H9 (cell line): Measurements from ENCODE around the gene TCF7L2. TPM values are rescaled to one million over a fixed set of nuclear protein-coding genes. Genes with fewer than 3 reads are reported as not detected.

Source experiments
- DNase-seq: peaks from one replicate; pipeline ENCODE4 v3.0.0-alpha.2; 2017
- H2AFZ ChIP-seq: one replicate; pipeline ENCODE4 v1.6.1; 2013; ENCODE audit warnings: mild to moderate bottlenecking, low read length, control low read depth, moderate library complexity
- H2AK5ac ChIP-seq: 2 replicates; pipeline ENCODE4 v1.6.1; 2013; ENCODE audit warnings: low read length, control low read depth, mixed read lengths; ENCODE audit not compliant: insufficient read length
- H2BK120ac ChIP-seq: one replicate; pipeline ENCODE4 v1.6.1; 2013; ENCODE audit warnings: low read depth, mild to moderate bottlenecking, low read length, control low read depth, inconsistent platforms; ENCODE audit not compliant: poor library complexity, severe bottlenecking
- H2BK12ac ChIP-seq: 2 replicates; pipeline ENCODE4 v1.6.1; 2013; ENCODE audit warnings: low read length, control low read depth, mixed read lengths, low read depth; ENCODE audit not compliant: insufficient read length
- H2BK15ac ChIP-seq: 2 replicates; pipeline ENCODE4 v1.6.1; 2013; ENCODE audit warnings: low read depth, low read length, control low read depth
- H2BK20ac ChIP-seq: one replicate; pipeline ENCODE4 v1.6.1; 2013; ENCODE audit warnings: low read depth, mild to moderate bottlenecking, low read length, control low read depth, inconsistent platforms; ENCODE audit not compliant: poor library complexity, severe bottlenecking
- H2BK5ac ChIP-seq: 2 replicates; pipeline ENCODE4 v1.6.1; 2013; ENCODE audit warnings: low read length, control low read depth, mixed read lengths; ENCODE audit not compliant: insufficient read length
- H3K14ac ChIP-seq: 2 replicates; pipeline ENCODE4 v1.6.1; 2013; ENCODE audit warnings: low read length, control low read depth; ENCODE audit not compliant: insufficient read depth
- H3K18ac ChIP-seq: 2 replicates; pipeline ENCODE4 v1.6.1; 2013; ENCODE audit warnings: low read depth, mild to moderate bottlenecking, mixed read lengths, low read length, control low read depth; ENCODE audit not compliant: insufficient read length
- H3K23ac ChIP-seq: 2 replicates; pipeline ENCODE4 v1.6.1; 2013; ENCODE audit warnings: low read length, control low read depth, mixed read lengths, low read depth; ENCODE audit not compliant: insufficient read length
- H3K23me2 ChIP-seq: 2 replicates; pipeline ENCODE4 v1.6.1; 2013; ENCODE audit warnings: low read depth, mild to moderate bottlenecking, mixed read lengths, low read length, control low read depth; ENCODE audit not compliant: insufficient read length, poor library complexity, severe bottlenecking
- H3K27ac ChIP-seq: 2 replicates; pipeline ENCODE4 v1.5.1; 2013; ENCODE audit warnings: low read length, control low read depth, mixed read lengths, low read depth; ENCODE audit not compliant: insufficient read length
- H3K27me3 ChIP-seq: 2 replicates; pipeline ENCODE4 v1.6.1; 2013; ENCODE audit warnings: low read length, control low read depth, inconsistent platforms; ENCODE audit not compliant: insufficient read depth
- H3K4ac ChIP-seq: 2 replicates; pipeline ENCODE4 v1.6.1; 2013; ENCODE audit warnings: low read depth, mild to moderate bottlenecking, control low read depth, inconsistent platforms, low read length, moderate library complexity
- H3K4me1 ChIP-seq: 2 replicates; pipeline ENCODE4 v1.6.1; 2013; ENCODE audit warnings: low read length, control low read depth, inconsistent platforms; ENCODE audit not compliant: insufficient read depth
- H3K4me2 ChIP-seq: 2 replicates; pipeline ENCODE4 v1.6.1; 2013; ENCODE audit warnings: low read length, control low read depth, mixed read lengths; ENCODE audit not compliant: insufficient read length, insufficient read depth
- H3K56ac ChIP-seq: 2 replicates; pipeline ENCODE4 v1.6.1; 2013; ENCODE audit warnings: low read depth, mild to moderate bottlenecking, mixed read lengths, low read length, control low read depth; ENCODE audit not compliant: insufficient read length
- H3K79me1 ChIP-seq: 2 replicates; pipeline ENCODE4 v1.6.1; 2013; ENCODE audit warnings: low read depth, mild to moderate bottlenecking, moderate library complexity, low read length, control low read depth, inconsistent platforms; ENCODE audit not compliant: insufficient read depth, poor library complexity, severe bottlenecking
- H3K79me2 ChIP-seq: 2 replicates; pipeline ENCODE4 v1.6.1; 2013; ENCODE audit warnings: low read length, control low read depth, inconsistent platforms; ENCODE audit not compliant: insufficient read depth
- H3K9ac ChIP-seq: 2 replicates; pipeline ENCODE4 v1.6.1; 2013; ENCODE audit warnings: low read length, control low read depth, mixed read lengths; ENCODE audit not compliant: insufficient read length; ENCODE audit errors: extremely low read depth
- H3K9me3 ChIP-seq: one replicate; pipeline ENCODE4 v1.6.1; 2013; ENCODE audit warnings: low read depth, low read length, inconsistent platforms; ENCODE audit not compliant: control insufficient read depth
- H3T11ph ChIP-seq: one replicate; pipeline ENCODE4 v1.6.1; 2013; ENCODE audit warnings: mild to moderate bottlenecking, low read length, control low read depth, inconsistent platforms
- H4K20me1 ChIP-seq: one replicate; pipeline ENCODE4 v1.6.1; 2013; ENCODE audit not compliant: control insufficient read depth, insufficient read length, insufficient read depth
- H4K5ac ChIP-seq: 2 replicates; pipeline ENCODE4 v1.6.1; 2013; ENCODE audit warnings: low read depth, mild to moderate bottlenecking, mixed read lengths, low read length, control low read depth; ENCODE audit not compliant: insufficient read length
- H4K8ac ChIP-seq: replicated peaks from 2 replicates; pipeline ENCODE4 v1.6.1; 2013; ENCODE audit warnings: low read length, control low read depth, mixed read lengths, low read depth; ENCODE audit not compliant: insufficient read length
- H4K91ac ChIP-seq: 2 replicates; pipeline ENCODE4 v1.6.1; 2013; ENCODE audit warnings: low read depth, mild to moderate bottlenecking, moderate library complexity, mixed read lengths, low read length, control low read depth; ENCODE audit not compliant: insufficient read length
- H3K27ac Mint-ChIP-seq, 3 experiments: 2 replicates in 2 of 3; 3 replicates in 1 of 3; pipeline ENCODE4 v1.8.0; 2020 to 2021; ENCODE audit warnings: mixed read lengths in 3 of 3, mild to moderate bottlenecking in 1 of 3, moderate library complexity in 1 of 3
- H3K27me3 Mint-ChIP-seq: 2 replicates; pipeline ENCODE4 v1.8.0; 2021; ENCODE audit warnings: low read depth, mild to moderate bottlenecking, moderate library complexity, mixed read lengths
- H3K36me3 Mint-ChIP-seq, 3 experiments: 2 replicates in 2 of 3; 3 replicates in 1 of 3; pipeline ENCODE4 v1.8.0; 2020 to 2021; ENCODE audit warnings: low read depth in 3 of 3, mixed read lengths in 3 of 3; ENCODE audit not compliant: insufficient read depth in 1 of 3
- H3K4me1 Mint-ChIP-seq, 2 experiments: 2 replicates each; pipeline ENCODE4 v1.8.0; 2020; ENCODE audit warnings: mixed read lengths in 2 of 2
- H3K4me3 Mint-ChIP-seq, 2 experiments: 2 replicates in 1 of 2; 3 replicates in 1 of 2; pipeline ENCODE4 v1.8.0; 2020 to 2021; ENCODE audit warnings: mild to moderate bottlenecking in 2 of 2, mixed read lengths in 2 of 2, moderate library complexity in 1 of 2
- H3K9me3 Mint-ChIP-seq, 2 experiments: 2 replicates in 1 of 2; 3 replicates in 1 of 2; pipeline ENCODE4 v1.8.0; 2020; ENCODE audit warnings: mild to moderate bottlenecking in 2 of 2, mixed read lengths in 2 of 2, moderate library complexity in 1 of 2
- CTCF ChIP-seq: fragments of 200-600 bp; sonication (generic); conservative IDR thresholded peaks from 3 replicates; pipeline ENCODE4 v1.8.0; 2021; ENCODE audit warnings: antibody characterized with exemption, mild to moderate bottlenecking
- WGBS: extraction: QIAGEN DNeasy Blood & Tissue Kit; methylation state at CpG from one replicate; pipeline ENCODE4 v1.1.7; 2013; ENCODE audit warnings: missing lambda C conversion rate, low lambda C conversion rate, mixed read lengths; ENCODE audit not compliant: insufficient read length; ENCODE audit errors: extremely low coverage; 5-methylcytosine and 5-hydroxymethylcytosine counted together
- total RNA-seq: library from RNA; stranded (reverse); gene quantifications from 2 replicates; pipeline ENCODE4 v1.2.1, GENCODE V29; 2021

TCF7L2 gene
- total RNA-seq, 1 experiment from 2014 or later, result 71.1 TPM

GRCh38 chr10:113118882-113119281 is 168.8 kb downstream of the TCF7L2 start:
- Histone ChIP-seq H4K5ac (no peak overlapping the region), H3K14ac (no peak overlapping the region), H3K56ac (no peak overlapping the region), H3K79me1 (peaks cover 11% of the 10 kb centered on the region), H2BK20ac (no peak overlapping the region), H3K9me3 (no peaks in the 10 kb centered on the region), H2AFZ (no peak overlapping the region), H4K91ac (no peak overlapping the region), H3K9ac (no peak overlapping the region), H3K18ac (no peak overlapping the region), H3T11ph (no peak overlapping the region), H3K23me2 (no peaks in the 10 kb centered on the region), H3K27me3 (no peaks in the 10 kb centered on the region), H2BK12ac (no peak overlapping the region), H3K4me2 (no peak overlapping the region), H3K4ac (no peak overlapping the region), H4K20me1 (no peaks in the 10 kb centered on the region), H3K79me2 (peaks cover 8% of the 10 kb centered on the region; the same call in 1 of the 2 replicates), H2BK120ac (no peak overlapping the region), H2AK5ac (no peak overlapping the region), H2BK5ac (no peak overlapping the region), H3K23ac (no peak overlapping the region), H3K4me1 (peaks cover 12% of the 10 kb centered on the region; the same call in 1 of the 2 replicates), H2BK15ac (no peak overlapping the region), H4K8ac (no peak overlapping the region), H3K27ac (no peak overlapping the region)
- Mint-ChIP-seq H3K27ac (no peak overlapping the region), H3K4me1 (peaks cover 65 to 79% of the 10 kb centered on the region in 2 experiments), H3K9me3 (no peaks in the 10 kb centered on the region; a peak in 1 of 5 replicates), H3K36me3 (no peaks in the 10 kb centered on the region; a peak in 1 of 7 replicates), H3K4me3 (no peak overlapping the region), H3K27me3 (no peaks in the 10 kb centered on the region)
- no peak for TF ChIP-seq CTCF
- WGBS, result no CpG with 5 or more reads among the region's 15 CpGs
- DNase-seq, result no peak
